AG09319 (cell line): Measurements from ENCODE around the gene TTC21A.

ENCODE experiments used
- DNase-seq: peaks from one replicate; pipeline ENCODE4 v3.0.0-alpha.2; 2010; ENCODE audit warnings: low read depth; ENCODE audit errors: extremely low read depth
- TF ChIP-seq, protein P1 (sequence below): IDR thresholded peaks from 2 replicates; pipeline ENCODE4 v1.5.1; 2011; ENCODE audit warnings: low read depth, mild to moderate bottlenecking, inconsistent platforms, low read length, moderate library complexity

The TTC21A gene

DNA sequence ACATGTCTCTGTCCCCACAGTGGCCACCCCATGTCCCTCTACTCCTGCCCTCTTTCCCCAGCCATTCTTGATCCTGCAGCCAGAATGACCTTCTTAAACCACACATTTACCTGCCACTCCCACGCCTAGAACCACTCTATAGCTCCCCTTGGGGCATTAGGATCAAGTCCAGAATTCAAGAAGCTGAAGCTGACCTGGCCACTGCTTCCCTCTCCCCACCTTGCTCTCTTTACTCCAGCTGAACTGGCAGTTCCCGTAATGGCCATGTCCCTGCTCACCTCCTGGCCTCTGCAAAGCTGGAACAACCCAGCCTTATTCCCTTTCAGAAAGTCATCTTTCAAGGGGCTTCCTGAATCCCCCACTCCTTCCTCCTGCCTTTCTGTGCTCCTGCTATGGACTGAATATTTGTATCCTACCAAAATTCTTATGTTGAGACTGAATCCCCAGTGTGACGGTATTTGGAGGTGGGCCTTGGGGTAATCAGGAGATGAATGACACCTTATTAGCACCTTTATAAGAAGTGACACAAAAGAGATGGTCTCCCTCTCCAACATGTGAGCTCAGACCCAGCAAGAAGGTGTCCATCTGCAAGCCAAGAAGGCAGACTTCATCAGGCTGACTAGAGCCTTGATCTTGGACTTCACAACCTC, 42.1 kb downstream of the TTC21A start:
- no peak for DNase-seq
- TF ChIP-seq, protein P1, sequence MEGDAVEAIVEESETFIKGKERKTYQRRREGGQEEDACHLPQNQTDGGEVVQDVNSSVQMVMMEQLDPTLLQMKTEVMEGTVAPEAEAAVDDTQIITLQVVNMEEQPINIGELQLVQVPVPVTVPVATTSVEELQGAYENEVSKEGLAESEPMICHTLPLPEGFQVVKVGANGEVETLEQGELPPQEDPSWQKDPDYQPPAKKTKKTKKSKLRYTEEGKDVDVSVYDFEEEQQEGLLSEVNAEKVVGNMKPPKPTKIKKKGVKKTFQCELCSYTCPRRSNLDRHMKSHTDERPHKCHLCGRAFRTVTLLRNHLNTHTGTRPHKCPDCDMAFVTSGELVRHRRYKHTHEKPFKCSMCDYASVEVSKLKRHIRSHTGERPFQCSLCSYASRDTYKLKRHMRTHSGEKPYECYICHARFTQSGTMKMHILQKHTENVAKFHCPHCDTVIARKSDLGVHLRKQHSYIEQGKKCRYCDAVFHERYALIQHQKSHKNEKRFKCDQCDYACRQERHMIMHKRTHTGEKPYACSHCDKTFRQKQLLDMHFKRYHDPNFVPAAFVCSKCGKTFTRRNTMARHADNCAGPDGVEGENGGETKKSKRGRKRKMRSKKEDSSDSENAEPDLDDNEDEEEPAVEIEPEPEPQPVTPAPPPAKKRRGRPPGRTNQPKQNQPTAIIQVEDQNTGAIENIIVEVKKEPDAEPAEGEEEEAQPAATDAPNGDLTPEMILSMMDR, result no peak

DNA sequence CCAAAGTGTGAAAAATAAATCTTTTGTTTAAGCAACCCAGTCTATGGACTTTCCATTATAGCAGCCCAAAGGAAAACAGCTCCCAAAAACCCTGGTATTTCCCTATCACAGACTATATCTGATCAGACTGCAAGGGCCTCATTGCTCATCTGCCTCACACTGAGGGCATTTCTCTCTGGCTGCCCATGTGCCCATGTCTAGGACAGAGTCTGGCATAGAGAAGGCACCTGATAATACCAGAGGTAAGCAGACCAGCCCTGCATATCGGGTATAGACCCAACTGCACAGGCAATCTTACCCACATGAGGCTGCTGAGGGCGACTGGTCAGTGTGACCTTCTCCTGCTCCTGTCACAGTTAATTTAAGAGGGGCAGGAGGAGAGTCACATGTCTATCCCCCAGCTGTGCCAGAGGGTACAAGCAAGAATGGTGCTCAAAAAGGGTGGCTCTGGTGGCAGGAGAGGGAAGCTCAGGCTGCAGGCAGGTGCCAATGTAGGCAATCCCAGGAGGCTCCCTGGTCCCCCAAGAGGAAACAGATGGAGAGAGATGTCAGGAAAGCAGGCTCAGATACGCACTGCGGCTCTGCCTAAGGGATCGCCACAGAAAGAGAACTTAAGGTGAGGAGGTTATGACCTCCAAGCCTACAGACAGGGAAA, 42.8 kb downstream of the TTC21A start:
- TF ChIP-seq, protein P1, result no peak
- DNase-seq, result no peak

DNA sequence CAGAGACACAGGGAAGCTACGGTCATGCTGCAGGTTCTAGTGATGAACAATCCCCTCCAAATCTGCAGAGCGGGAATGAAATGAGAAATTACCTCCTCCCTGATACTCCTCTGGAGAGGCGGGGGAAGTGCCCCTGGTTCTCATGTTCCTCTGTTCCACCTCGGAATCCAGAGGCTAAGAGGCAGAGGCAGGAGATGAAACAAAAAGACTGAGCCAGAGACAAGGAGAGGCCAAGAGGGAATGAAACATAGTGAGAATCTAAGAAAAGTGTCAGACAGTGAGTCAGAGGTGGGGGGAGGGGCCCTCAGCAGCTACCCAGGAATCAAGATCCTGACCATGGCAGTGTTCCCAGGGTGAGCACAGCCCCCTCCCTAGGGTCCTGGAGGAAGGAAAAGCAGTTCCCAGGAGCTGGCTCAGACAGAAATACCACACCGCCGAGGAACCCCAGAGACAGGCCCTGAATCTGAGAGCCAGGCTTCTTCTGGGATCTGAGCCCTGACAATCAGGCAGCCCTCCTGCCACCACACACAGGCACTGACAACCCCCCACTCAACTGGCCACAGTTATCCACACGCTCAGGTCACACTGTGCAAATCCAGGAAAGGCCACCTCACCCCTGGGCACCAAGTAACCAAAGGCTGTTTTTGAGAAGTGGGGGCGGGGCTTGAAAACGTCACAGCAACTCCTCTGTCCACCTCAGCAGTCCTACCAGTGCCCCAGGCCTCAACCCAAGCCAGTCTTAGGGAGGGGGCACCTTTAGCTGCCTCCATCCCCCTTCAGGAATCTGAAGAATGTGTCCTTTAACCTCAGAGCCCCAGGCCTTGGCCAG, 43.5 kb downstream of the TTC21A start:
- DNase-seq, result peak; percentile 82

DNA sequence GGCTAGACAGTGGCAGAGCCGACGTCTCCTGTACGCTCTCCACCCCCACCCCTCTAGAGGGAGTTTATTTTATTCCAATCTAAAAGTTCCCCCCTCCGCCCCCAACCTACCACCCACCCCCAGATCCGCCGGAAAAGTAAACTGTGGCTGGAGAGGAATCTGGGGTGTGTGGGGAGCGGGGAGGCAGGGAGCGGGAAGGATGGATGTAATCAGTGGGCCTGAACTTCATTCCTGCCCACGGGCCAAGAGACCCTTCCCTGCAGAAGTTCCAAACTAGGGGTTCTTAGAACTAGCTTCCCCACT, 46.4 kb downstream of the TTC21A start:
- DNase-seq, result no peak
- TF ChIP-seq, protein P1, result no peak

More for the DNA sequence above, 43.5 kb downstream of the TTC21A start:
- TF ChIP-seq, protein P1, result no peak

DNA sequence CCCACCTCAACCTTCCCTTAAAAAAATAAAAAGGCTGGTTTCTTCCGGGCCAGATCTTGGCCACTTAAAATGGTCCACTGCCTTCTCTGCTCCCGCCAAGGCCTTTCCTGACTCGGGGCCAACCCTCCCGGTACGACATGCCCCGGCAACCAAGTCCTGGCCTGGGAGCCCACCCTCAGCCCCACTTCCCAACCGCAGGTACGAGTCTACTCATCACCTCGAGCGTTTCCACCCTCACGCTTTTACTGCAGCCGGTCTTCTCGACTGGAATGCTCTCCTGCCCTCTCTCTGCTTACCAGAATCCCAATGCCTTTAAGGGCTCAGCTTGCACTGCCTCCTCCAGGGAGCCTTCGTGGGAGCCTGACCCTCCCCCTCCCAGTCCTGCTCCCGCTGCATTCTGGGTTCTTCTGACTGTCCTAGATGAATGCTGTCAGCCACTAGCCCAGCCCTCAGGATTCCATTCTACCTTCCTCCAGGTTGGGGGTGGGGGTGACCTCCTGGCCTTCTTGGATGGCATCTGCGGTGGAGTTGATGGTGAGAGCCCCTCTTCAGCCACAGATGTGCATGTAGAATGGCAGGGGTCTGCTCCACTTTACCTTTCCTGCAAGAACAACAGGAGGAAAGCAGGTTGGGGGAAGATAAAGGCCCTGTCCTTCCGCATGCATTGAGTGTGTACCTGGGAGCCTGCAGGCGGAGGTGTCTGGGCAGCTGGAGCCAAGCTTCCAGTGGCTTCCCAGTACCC, 47.0 kb downstream of the TTC21A start:
- DNase-seq, result no peak

DNA sequence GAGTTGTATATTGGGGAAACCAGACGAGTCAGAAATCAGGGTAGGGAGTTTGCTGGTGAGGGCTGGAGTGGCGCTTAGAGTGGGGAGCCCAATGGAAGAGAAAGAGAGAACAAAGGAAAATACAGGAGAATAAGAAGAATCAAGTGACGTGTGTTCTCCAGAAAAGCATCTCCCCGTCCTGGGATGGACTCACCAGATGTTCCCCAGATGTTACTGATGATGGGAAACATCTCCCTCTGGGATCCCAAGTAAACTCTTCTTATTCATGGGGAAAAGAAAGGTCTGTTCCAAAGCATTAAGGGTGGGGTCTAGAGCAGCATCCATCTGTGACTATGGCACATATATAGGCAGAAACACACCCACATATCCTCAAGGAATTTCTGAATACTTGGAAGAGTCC, 48.9 kb downstream of the TTC21A start:
- TF ChIP-seq, protein P1, result no peak
- DNase-seq, result no peak

More for the DNA sequence above, 47.0 kb downstream of the TTC21A start:
- TF ChIP-seq, protein P1, result no peak
